NCI-H1694 (cell line): ENCODE results near the gene BLMH.

Source experiments
- DNase-seq: peaks from one replicate; lab custom pipeline; 2025; lab: John Stamatoyannopoulos, UW

The BLMH gene

DNA sequence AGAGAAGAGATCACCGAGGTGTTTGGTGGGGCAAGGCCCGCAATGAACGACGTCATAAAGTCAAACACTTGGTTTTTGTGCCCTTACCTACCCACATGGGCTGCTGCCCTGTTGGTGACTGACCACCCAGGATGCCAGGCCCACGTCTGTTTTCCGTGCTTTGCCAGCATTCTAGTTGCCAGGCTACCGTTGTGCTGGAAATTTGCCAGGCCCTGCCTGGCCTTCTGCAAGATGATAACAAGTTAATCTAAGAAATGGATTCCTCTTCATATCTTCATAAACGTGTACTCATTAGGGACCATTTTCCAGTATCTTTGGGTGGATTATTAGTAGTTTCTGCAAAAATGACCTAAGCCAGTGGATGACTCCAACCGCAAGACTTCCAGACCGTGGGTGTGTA lies 91.6 kb downstream of the BLMH start:
- DNase-seq, result no peak

DNA sequence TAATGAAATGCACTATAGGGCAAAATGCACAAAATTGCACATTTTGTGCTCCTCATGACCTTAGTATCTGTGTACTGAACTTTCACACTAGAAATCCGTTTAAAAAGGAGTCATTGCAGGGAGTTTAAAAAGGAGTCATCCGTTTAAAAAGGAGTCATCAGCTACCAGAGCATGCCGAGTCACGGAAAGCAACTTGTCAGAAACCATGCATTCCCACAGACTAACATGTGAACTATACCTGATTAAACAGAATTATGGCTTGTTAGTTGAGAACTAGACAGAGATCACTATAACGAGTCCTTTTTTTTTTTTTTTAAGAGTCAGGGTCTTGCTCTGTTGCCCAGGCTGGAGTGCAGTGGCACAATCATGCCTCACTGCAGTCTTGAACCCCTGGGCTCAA lies 92.1 kb downstream of the BLMH start:
- no peak for DNase-seq
